Kidney epithelial cell (primary cell): ENCODE results near the gene COL4A4. TPM values are rescaled to one million over a fixed set of nuclear protein-coding genes. Genes with fewer than 3 reads are reported as not detected.
A peak's percentile ranks its signal among the peaks of the same experiment; 100 is the strongest.

Experiments
- DNase-seq: peaks from one replicate; pipeline ENCODE4 v3.0.0-alpha.2; 2010; ENCODE audit warnings: low read depth
- H3K27me3 ChIP-seq: 2 replicates; pipeline ENCODE4 v1.6.0; 2011; ENCODE audit warnings: low read length; ENCODE audit not compliant: control insufficient read depth, insufficient read depth
- H3K36me3 ChIP-seq: 2 replicates; pipeline ENCODE4 v1.5.1; 2011; ENCODE audit warnings: low read length; ENCODE audit not compliant: control insufficient read depth, insufficient read depth
- H3K4me3 ChIP-seq: 2 replicates; pipeline ENCODE4 v1.5.1; 2011; ENCODE audit warnings: low read depth, mild to moderate bottlenecking, control low read depth, low read length
- CTCF ChIP-seq: IDR thresholded peaks from 2 replicates; pipeline ENCODE4 v1.5.1; 2011; ENCODE audit warnings: mild to moderate bottlenecking, moderate library complexity, low read length, control low read depth, inconsistent platforms; ENCODE audit not compliant: insufficient read depth, poor library complexity, severe bottlenecking
- total RNA-seq: library from RNA; depleted of rRNA; stranded (reverse); fragments of >200 nt; gene quantifications from 2 replicates; pipeline ENCODE4 v1.2.3, GENCODE V29; 2015

The COL4A4 gene
- total RNA-seq, 1 donor from 2014 or later = 3.4 TPM

GRCh38 chr2:227132986-227133385, 31.0 kb downstream of the COL4A4 start:
- no peaks in the 10 kb centered on the region for H3K27me3 ChIP-seq
- H3K4me3 ChIP-seq = no peak overlapping the region
- no peak for DNase-seq
- TF ChIP-seq CTCF = no peak
- H3K36me3 ChIP-seq = no peaks in the 10 kb centered on the region

- TF ChIP-seq CTCF = no peak
- no peaks in the 10 kb centered on the region for H3K36me3 ChIP-seq
- H3K27me3 ChIP-seq = no peaks in the 10 kb centered on the region
- H3K4me3 ChIP-seq = no peak overlapping the region
- DNase-seq = no peak
Observed at GRCh38 chr2:227130636-227131035, 33.4 kb downstream of the COL4A4 start.

GRCh38 chr2:227127201-227127600, 36.8 kb downstream of the COL4A4 start:
- DNase-seq = no peak
- H3K4me3 ChIP-seq = no peak overlapping the region
- H3K27me3 ChIP-seq = no peaks in the 10 kb centered on the region
- no peaks in the 10 kb centered on the region for H3K36me3 ChIP-seq
- no peak for TF ChIP-seq CTCF

GRCh38 chr2:227125506-227125905, 38.5 kb downstream of the COL4A4 start:
- no peak for DNase-seq
- no peaks in the 10 kb centered on the region for H3K36me3 ChIP-seq
- no peak overlapping the region for H3K4me3 ChIP-seq
- no peaks in the 10 kb centered on the region for H3K27me3 ChIP-seq
- TF ChIP-seq CTCF = peak; percentile 7

- DNase-seq = no peak
- H3K4me3 ChIP-seq = no peak overlapping the region
- no peaks in the 10 kb centered on the region for H3K36me3 ChIP-seq
- H3K27me3 ChIP-seq = no peaks in the 10 kb centered on the region
- no peak for TF ChIP-seq CTCF
Observed at GRCh38 chr2:227124811-227125210, 39.2 kb downstream of the COL4A4 start.

GRCh38 chr2:227123697-227124096, 40.3 kb downstream of the COL4A4 start:
- Histone ChIP-seq H3K36me3 (no peaks in the 10 kb centered on the region), H3K4me3 (no peak overlapping the region), H3K27me3 (no peaks in the 10 kb centered on the region)
- no peak for TF ChIP-seq CTCF
- no peak for DNase-seq
